ENCODE measurements around the gene PTMA.
"Not testable (repeated sequence)": the region's sequence is repeated elsewhere in the genome, so short reads cannot be mapped to it uniquely, and the experiment has no call there.

The PTMA gene

DNA sequence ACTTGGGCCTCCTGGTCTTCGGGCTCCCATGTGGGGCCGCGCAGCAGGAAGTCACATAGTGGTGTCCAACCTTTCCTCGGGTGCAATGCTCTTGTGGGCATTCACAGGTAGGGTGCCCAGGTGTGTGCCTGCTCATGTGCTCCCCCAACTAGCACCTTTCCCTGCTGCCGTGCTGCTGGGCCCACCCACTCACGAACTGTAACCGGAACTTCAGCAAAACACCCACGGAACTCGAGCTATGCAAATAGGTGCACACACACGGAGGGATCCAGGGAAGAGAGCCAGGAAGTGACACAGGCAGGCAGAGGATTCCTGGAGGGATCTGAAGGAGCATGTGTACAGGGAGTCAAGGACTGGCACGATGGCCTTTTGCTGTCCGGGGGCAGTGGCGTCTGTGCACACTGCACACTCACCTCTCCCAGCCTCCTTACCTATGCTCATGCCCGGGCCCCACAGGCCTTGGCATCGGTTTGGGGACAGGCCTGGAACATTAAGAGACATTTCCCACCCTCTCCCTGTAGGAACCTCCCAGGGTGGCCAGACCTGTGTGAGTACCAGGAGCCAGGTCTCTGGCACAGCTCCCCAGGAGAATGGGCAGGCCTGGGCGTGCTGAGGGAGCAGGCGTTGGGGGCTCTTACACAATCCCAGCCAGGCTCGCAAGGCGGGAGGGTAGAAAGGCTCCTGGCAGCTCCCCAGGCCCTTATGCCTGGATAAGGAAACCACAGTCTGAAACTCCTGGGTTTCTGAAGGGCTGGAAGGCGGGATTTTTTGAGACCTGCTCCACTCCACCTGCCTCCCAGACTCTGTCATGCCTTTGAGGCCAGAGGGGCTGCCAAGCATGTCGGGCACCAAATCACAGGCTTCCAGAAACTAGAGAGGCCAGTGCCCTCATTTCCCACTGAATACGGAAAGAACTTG lies 6.6 kb upstream of the PTMA start:
- no peak for DNase-seq

DNA sequence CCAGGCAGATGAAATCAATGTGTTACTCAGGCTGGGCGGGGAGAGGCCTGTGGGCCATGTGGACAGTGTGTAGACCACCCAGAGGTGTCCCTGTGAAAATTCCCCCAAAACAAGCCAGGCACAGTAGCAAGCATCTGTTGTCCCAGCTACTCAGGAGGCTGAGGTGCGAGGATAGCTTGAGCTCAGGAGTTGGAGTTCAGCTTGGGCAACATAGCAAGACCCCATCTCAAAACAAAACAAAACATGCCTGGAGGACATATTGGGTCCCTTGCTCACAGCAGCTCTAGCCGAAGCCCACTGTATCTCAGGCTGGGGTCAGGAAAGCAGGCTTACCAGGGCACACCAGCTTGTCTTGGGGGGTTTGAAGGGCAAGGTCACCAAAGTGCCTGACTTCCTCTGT lies 4.3 kb upstream of the PTMA start:
- no peak for DNase-seq

DNA sequence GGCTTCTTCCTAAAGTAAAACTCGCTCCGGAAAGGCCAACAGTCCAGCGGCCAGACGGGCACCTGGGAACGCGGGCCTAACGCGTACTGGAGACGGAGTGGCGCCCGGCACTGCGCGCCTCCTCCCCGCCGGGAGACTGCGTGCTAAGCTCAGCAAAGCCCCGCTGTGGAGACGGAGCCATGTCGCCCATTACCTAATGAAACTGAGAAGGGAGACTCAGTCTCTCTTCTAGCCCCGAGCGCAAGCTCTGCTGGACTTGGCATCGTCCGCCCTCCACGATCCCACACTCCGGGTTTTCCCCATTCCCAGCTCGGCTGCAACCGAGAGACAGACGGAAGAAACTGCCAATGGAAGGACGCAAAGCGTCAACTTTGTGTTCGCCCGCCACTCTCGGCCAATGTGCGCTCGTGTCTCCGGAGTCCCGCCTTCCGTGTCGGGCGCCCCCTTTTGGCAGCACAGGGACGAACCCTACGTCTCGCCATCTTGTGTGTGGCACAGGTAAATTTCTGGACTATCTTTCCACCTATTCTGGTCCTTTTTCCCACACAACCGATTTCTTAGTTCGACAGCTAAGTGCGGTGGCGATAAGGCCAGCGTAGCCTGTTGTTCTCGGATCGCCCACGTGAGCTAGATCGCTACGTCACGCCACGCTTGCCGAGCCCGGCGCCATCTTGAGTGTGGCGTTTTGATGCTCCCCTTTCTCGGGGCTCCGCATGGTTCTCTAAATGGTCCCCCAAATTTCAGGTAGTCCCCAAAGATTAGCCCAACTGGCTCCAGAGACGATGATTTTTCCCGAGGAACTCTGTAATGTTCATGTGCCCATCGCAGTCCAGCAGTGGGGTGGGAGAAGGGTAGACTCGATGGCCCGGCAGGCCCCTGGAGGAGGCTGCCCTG lies 1.3 kb upstream of the PTMA start:
- peak; percentile 99 for DNase-seq

DNA sequence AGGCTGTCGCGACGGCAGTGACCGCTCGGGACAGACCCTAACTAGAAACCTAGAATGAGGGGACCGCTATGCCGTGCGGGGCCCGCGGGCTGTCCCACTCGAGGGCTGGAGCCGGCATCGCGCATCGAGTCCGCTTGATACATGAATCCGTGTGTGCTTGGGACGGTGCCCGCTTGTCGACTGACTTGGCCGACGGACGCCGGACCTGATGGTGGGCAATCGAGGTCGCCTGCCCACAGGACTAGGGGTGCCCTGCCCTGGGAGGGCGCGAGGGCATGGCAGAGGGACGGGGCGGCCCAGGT lies 749 bp upstream of the PTMA start:
- DNase-seq, result peak; percentile 73

DNA sequence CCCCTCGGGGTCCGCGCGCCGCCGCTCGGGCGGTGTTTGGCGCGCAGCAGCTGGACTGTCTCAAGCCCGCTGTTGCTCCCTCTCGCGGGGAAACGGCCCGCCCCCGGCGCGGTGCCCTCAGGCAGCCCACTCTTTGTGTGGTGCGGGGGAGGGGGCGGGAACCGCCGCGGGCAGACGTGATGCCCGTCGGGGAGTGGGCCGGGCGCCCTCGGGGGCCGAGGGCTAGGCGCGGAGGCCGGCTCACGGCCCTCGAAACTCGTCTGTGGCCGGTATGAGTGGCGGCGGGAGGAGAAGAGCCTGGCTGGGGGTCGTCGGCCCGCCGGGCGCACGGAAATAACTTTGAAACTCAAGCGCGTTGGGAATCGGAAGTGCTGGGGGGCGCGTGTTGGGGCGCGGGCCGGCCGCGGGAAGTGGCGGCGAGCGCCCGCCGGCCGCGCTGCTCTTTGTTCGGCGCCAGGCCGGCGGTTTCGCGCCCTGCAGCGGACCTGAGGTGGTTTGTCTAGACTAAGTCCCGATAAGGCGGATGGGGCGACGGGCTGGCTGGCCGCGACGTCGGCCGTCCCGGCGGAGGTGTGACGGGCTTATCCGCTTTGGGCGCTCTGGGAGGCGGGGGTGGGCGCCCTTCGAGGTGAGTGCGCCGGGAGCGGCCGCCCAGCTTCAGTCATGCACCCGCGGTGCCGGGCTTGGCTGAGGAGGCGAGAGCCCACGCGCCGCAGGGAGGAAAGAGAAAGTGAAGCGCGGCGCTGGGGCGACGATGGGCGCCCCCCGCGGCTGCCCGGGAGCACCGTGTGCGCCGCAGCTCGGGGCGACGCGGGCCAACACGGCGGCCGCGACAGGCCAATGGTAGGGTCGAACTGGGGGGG lies 679 bp downstream of the PTMA start:
- peak; percentile 56 for DNase-seq

DNA sequence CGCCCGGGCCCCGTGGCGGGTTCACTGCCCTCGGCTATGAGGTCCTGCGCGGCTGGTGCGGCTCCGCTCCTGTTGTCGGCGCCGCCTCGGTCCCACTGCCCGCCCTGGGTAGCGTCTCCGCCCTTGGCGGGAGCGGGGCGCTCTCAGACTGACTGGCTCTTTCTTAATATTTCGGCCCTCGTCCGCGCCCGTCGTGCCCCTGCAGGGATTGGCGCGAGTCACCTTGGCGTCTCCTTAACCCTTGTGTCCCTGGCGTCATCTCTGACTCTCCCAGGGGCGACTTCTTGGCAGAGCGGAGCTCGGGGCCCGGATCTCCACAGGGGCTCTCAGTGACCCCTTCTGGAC lies 1.3 kb downstream of the PTMA start:
- DNase-seq, result peak; percentile 68

DNA sequence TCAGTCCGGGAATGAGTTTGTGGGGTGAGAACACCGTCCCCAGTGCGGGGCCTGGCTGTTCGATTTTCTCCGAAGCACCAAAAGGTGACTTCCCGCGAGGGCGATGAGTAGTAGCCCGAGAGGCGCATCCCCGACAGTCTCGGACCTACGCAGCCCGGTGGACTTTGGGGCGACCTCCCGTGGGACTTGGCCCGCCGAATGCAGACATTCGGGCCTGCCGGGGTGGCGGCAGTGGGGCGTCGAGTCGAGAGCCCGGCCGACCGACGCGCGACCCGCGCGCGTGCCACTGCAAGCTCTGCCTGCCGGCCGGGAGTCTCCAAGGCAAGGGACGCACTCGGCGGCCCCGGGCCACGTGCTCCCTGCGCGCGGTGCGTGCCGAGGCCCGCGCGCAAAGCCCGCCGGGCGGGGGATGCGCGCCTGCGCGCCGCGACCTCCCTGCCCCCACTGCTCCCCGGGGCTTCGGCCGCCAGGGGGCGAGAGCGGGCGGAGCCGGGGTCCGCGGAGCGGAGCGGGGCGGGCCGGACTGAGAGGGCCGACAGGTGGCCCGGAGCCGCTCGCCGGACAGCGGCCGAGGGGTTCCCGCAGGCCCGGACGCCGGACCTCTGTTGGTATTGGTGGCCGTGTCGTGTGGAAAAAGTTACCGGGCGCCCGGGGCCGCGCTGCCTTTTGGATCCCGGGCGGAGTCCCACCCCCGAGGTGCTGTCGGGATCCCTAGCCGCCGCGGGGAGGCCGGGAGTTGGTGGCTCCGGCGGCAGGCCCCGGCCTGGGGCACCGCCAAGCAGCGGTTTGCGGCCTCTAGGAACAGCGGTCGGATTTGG lies 1.9 kb downstream of the PTMA start:
- DNase-seq, result peak; percentile 92

DNA sequence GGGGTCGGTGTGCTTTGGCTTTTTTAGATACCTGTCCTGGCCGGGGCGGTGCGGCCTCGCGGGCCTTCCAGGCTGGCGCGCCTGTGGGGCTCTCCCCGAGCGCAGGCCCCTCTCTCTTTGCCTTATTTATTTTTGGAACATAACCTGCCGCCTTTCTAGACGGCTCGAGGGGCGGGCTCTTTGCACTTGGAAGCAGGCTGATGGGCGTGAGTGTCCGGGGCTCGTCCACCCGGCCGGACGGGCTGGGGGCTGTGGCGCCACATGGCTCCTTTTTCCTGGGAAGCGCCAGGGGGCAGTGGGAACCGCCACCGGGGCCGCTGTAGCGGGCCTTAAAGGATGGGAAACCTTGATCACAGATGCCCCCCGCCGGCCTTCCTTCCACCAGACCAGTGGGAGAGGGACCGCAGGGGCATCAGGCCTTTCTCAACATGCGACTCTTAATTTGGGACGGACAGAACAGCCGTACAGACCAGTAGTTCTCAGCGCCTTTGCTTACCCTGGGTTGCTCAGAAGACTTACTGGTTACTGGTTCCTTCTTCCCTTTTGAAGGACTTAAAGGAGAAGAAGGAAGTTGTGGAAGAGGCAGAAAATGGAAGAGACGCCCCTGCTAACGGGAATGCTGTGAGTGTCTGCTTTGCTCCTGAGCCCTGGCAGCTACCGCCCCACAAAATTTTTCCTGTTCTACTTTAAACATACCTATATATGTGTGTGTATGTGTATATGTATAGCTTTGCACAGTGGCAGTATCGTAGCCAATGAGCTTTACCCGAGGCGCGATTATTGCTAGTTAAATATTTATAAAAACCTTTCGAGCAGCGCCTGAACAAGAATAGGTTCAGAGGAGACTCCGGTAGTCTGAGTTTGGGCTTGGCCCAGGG lies 2.7 kb downstream of the PTMA start:
- peak; percentile 53 for DNase-seq

DNA sequence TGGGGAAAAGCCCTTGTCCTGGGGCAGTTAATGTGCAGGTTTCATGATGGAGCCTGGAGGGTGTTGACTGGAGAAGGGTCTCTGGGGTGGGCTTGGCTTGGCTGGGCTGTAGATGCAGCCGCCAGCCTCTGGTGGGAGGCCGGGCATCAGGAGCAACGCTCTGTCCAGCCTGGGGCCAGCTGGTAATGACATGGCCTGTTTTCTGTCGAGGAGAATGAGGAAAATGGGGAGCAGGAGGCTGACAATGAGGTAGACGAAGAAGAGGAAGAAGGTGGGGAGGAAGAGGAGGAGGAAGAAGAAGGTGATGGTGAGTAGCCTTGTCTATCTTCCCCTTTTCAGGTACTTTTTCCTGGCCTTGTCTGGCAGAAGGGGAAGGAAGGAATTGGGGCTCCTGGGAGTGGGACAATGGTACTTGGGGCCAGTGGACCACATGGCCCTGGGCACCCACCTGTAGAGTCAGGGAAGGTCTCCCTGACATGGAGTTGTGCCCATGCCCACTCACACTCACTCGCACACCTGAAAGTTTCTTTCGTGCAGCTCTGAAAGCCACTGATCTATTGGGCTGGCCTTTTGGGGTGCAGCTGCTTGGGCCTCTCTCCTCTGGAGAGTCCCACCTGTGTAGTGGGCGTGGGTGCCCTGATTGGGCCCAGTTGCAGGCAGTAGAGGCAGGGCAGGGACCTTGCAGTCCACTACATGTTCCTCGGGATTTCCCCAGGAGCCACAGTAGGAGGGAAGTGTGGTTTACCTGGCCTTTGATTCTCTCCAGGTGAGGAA lies 3.5 kb downstream of the PTMA start:
- peak; percentile 28 for DNase-seq

DNA sequence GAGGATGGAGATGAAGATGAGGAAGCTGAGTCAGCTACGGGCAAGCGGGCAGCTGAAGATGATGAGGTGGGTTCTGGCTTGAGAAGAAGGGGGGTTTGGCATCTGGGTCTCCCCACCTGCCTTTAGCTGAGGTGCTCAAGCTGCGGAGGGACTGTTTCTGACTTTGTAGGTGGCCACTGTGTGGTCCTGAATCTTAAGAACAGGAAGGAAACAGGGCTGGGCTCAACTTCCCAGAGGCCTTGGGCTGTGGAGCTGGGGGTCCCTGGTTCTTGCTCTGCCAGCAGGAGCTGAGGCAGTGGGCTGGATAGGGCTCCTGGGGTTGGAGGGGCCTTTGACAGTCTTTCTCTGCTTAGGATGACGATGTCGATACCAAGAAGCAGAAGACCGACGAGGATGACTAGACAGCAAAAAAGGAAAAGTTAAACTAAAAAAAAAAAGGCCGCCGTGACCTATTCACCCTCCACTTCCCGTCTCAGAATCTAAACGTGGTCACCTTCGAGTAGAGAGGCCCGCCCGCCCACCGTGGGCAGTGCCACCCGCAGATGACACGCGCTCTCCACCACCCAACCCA lies 4.2 kb downstream of the PTMA start:
- DNase-seq, result peak; percentile 41

DNA sequence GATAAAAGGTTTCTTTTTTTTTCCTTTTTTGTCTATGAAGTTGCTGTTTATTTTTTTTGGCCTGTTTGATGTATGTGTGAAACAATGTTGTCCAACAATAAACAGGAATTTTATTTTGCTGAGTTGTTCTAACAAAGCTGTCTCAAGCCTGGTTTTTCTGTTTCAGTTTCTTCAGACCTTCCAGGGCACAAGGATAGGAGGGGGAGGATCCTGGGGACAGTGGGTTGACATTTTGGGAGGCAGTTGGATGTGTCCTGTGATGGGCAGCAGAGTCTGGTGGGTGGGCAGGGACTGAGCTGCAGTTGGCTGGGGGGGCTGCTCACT lies 5.0 kb downstream of the PTMA start:
- DNase-seq, result not testable (repeated sequence)

DNA sequence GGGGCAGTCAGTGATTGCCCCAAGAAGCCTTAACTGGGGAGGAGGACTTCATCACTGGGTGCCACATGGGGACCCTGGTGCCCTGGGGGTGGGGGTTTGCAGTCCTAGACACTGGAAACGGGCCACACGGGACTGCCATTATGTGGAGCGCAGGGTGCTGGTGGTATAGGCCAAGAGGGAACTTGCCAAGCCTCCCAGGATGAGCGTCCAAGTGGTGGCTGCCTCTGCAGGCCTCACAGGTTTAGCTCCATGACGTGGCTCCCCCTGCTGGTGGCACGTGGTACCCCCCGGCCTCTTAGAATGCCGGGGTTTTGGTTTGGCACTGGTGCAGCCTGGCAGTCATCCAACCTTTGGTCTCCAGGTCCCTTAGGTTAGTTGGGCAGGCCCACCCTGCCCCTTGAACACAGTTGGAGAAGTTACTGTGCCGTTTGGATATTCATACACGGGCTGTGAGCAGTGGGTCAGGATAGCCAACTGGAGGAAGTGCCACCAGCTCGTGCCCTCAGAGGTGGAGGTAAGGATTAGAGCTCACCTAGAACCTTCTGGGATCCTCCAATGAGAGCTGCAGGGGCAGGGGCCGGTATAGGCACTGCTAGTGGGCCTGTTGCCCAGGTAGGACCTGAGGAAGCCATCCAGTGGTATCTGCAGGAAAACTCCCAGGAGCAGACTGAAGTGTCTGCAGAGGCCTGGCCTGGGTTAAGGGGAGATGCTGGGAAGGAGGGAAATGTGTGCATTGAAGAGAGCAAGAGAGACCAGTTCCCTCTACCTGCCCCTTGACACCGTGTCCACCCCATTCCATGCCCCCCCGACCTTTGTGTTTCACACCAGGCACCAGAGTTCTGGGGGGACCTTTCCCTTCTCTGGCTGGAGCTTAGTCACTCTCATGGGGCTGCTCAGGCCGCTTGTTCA lies 5.7 kb downstream of the PTMA start:
- peak; percentile 97 for DNase-seq

DNA sequence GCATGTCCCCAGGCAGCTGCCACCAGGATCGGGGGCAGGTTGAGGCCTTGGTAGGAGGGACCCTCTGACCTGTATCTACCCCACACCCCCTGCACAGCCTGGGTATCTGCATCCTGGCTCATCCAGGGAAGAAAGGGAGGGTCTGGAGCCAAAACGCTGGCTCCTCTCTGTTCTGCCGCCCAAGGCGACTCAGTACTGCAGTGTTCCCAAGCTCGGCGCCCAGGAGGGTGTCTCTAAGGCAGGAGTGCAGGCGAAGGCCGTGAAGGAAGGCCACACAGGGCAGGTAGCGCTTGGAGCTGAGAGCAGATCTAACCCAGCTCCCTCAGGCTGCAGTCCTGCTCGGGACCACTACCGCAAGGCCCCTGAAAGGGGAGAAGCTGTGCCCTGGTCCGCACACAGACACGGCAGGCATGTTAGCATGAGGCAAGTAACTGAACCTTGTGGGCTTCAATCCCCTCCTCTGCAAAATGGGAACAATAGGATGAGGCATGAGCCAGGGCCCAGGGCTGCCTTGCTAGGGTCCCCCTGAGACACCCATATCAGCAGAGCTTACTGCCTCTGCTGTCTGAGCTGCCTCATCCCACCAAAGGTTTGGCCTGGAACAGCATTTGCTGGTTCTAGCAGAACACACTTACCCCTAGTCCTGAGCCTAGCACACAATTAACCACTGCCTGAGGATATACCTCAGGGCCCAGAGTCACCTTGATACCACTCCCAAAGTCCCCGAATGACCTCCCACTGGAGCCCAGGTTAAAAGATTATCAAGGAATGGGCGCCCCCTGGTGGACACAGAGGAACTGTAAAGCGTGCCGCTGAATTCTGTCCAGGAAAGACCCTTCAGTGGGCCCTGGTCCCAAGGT lies 6.5 kb downstream of the PTMA start:
- DNase-seq, result peak; percentile 90

DNA sequence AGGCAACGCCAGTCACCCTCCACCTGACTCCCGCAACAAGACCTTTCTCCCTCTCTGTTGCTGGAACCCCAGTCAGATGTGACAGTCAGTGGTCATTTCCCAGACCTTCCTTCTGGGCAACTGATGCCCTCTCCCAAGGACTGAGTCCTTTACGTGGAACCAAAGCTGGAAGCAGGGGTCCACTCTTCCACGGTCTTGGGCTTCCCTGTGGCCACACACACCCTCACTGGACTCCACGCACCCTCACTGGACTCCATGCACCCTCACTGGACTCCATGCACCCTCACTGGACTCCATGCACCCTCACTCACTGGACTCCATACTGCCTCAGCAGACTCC lies 7.1 kb downstream of the PTMA start:
- no peak for DNase-seq

DNA sequence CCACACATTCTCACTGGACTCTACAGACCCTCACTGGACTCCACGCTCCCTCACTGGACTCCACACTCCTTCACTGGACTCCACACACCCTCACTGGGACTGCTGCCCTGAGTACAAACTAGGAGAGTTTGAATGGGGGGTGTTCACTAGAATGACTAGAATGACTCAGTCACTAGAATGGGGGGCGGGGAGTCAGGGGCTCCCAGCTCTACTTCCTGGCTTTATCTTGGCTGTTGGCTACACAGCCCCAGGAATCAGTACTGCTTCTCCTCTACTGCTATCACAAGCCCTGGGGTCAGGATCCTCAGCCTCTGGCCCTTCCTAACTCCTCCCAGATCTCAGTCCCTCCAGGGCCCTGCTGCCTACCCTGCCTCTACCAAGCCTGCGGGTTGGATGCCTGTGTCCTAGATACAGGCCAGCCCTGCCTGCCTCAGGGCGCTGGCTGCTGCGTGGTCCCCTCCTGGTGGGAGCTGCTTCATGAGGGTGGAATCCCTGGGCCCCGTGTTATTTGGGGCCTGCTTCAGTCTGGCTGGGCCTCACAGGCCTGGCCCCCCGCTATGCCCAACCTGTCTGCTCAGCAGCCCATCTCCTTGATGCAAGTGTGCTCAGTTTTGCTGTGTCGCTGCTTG lies 7.8 kb downstream of the PTMA start:
- DNase-seq, result peak; percentile 70

DNA sequence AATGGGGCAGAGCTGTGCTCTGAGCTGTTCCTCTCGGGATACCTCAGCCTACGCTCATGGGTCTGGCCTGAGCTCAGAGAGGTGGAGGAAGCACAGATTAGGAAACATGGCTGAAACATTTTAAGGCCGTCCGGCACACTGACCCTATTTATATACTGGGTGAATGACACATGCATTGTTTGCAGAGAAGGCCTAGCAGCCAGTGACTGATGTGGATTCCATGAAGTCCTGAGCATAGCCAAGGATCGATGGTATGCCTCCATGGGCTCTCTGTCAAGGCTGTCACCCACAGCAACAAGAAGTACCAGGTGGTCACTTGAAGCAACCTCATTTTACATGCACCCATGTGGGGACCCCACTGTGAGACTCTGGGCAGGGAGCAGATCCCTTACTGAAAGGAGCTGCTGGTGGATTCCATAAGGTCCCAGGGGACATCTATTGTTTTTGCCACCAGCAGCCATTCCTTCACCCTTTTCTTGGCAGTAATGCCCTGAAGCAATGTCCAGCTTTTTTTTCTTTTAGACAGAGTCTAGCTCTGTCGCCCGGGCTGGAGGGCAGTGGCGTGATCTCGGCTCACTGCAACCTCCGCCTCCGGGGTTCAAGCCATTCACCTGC lies 8.4 kb downstream of the PTMA start:
- no peak for DNase-seq
